NCI-H748 treated with DMSO at 0.1 percent for 48 hours (cell line): ENCODE measurements around the gene FAM3B.
"Not testable (repeated sequence)": the region's sequence is repeated elsewhere in the genome, so short reads cannot be mapped to it uniquely, and the experiment has no call there.

Source experiments
- DNase-seq: peaks from one replicate; lab custom pipeline; 2025; lab: John Stamatoyannopoulos, UW

Gene FAM3B

DNA sequence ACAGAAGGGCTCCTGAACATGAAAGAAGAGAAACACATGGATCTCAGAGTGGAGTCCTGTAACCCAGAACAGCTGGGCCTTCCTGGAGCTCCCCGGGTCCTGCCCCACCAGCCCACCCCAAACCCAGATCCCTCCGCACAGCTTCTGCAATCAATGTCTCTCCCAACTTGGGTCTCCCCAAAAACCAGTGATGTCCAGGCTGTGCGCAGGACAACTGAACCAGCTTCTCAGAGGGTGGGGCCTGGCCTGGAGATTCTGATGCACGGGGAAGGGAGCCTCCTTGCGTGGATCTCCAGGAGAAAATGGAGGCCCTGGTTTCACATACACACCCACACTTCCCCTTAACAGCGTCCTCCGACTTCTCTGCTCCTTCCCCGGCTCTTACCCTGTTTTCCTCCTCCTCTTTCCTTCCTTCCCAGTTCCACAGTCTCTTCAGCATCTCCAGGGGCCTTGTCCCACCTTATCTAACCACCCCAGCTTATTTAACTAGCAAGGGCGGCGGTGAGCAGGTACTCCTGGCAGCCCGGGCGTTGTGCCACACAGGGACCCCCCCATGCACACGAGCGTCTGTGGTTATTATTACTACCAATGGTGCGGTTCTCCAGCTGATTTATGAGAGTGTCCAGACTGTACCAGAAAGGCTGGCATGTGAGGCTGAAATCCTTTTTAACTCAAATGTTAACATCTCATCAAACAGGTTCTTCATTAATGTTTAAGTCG lies 34.0 kb downstream of the FAM3B start:
- no peak for DNase-seq

DNA sequence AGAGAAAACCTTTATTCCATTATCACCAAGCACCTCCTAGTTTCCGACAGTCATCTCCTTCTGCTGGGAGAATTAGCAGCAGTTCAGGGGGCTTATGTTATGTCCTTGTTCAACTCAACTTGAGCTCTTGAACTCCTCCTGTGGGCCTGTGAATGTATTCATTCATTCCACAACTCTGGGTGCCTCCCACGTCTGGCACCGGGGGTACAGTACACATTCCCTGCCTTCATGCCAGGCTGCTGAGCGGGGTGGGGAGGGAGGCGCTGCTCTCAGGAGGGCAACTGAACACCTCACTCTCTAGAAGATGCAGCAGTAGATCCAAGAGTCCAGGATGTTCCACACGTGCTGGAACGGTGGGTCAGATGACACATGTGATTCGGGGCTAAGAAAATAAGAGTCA lies 40.9 kb downstream of the FAM3B start:
- no peak for DNase-seq

DNA sequence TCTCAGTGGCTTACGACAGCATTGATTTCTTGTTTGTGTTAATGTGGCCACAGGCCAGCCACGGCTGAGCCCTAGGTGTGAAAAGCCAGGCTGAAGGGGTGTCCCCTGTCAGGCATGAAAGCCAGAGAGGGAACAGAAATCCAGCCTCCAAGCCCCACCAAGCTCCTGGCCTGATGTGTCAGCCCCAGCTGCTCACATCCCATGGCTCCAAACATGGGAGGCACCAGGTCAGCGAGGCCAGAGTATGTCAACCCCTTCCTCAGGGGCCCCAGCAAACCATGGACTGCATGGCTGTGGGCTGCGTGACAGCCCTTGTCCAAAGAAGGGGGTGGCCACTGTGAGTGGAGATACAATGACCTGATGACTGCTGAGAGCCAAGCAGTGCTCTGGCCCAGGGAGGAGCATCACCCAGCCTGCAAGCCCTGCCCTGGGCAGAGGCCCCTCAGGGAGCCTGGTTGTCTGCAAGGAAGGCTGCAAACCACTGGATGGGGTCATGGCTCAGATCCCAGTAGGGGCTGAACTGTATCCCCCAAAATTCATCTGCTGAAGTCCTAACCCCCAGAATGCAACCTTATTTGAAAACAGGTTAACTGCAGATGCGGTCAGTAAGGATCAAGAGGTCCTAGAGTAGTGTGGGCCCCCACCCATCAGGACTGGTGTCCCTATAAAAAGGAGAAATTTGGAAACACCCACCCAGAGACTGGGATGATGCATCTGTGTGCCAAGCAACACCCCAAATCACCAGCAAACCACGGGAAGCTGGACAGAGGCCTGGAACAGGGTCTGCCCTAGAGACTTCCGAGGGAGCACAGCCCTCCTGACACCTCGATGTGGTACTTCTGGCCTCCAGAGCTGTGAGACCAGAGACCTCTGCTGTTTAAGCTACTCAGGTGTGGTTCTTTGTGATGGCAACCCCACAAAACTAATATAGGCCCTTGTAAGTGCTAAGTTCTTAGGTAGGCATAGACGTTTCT lies 41.9 kb downstream of the FAM3B start:
- no peak for DNase-seq

DNA sequence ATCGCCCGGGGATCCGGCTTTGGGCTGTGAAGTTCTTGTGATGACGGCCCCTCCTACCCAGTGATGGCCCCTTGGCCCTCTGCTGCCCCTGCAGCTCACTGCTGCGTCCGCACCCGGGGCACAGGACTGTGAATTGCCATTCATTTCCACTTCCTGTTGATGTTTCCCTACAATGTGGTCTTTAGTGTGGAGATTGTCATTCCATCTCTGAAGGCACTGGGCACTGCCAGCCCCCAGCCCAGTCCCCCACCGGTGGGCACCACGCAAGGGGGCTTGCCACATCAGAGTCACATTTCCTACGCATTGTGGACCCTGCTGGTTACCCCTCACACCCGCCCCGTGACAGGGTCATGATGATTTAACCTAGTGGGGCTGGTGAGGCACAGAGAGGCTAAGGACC lies 42.7 kb downstream of the FAM3B start:
- DNase-seq = no peak

DNA sequence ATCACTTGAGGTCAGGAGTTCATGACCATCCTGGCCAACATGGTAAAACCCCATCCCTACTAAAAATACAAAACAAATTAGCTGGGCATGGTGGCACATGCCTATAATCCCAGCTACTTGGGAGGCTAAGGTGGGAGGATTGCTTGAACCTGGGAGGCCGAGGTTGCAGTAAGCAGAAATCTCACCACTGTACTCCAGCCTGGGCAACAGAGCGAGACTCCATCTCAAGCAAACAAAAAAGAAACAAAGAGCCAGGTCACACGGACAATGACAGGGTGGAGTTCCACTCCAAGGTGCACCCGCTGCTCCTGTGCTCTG lies 43.1 kb downstream of the FAM3B start:
- not testable (repeated sequence) for DNase-seq

DNA sequence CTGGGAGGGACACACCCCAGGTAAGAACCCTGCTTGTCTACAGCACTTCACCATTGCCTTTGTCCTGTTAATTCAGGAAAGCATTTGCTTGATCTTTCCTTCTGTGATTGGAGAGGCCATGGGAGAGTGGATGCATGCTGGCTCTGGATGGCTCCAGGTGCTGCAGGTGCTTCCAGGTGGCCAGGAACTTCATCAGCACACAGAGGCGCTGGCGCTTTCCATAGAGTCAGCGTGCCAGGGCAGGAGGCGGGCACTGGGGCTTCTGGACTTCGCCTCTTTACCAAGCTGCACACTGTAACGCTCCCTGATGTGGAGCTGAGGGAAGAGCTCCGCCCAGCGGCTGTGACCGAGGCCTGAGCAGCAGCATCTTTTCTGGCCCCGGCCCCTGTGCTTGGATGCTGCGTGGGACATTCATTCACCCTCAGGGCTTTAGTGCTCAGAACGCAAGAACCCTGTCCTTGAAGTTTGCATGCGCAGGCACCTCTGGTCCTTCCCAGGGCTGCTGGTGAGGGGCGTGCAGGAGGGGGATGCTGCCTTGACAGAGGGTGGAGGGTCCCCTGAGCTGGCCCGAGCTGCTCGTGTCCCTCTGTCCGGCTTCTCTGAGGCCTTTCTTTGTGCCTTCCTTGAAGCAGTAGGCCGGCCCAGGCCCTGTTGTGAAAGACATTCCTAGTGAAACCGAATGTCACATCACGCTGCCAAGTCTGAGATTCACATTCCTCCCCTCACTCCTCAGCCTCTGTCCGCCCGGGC lies 43.6 kb downstream of the FAM3B start:
- peak; percentile 16 for DNase-seq

DNA sequence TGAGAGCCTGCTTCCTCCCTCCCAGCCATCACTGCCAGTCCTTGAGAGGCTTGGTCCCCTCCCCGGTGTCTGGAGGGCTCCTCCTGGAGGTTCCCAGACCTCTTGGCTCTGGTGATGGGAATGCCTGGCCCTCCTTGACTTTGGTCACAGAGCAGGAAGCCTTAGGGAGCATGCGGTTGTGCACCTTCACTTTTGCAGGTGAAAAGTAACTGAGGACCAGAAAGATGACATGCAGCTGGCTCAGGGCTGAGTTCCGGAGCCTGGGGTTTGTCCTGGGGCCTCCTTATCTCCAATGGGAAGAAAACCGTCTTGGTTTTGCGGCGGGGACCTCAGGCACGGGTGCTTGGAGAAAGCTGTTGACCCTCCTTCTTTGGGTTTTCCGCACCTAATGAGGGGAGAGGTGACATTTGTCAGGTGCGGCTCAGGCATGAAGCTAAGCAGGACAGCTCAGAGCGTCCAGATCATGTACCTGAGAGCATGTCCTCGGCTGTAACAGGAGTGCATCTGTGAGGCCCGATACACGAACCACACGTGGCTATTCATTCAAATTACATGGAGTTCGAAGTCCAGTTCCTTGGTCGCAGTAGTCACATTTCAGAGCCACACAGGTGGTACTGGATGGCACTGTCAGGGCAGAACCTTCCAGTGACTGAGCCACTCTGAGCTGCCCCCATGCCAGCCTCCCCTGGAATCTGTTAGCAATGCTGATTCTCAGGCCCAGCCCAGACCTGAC lies 44.6 kb downstream of the FAM3B start:
- no peak for DNase-seq

DNA sequence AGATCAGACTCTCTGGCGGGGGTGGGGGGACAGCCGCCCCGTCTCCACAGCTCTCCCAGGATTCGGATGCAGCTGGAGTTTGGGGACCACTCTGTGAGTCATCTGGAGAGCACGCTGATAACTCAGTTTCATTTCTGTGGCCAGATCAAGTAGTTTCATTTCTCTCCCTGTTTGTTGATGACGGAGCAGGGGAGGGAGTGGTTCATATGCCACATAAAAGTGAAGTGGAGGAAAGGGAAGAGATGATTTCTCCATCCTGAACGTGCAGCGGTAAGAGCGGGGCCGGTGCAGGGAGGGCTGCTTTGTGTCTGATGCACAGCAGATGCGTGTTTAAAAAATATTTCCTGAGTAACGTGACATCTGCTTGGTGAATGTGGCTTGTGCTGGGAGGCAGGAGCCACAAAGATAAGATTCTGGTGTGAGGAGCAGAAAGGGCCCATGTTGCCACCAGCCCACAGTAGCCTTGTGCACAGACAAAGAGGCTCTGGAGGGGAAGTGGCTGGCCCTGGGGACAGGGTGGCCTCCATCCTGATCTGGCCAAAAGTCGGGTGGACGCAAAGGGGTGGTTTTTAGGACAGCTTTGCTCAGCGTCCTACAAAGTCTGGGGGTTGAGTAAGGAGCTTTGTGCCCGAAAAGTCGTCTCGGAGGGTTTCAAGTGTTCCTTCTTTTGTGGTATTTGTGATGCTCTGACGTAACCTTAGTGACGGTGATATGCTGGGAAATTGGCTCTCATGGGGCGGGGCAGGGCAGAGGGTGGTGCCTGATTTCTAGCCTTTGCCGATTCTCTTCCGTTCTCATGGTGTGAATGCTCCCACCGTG lies 45.4 kb downstream of the FAM3B start, which contains the start of gene MX2:
Gene MX2, plus strand, starts transcription at position 242 of the 819 bp plus-strand sequence. CDS start 14,880 bp downstream, outside the sequence.
- DNase-seq = no peak

DNA sequence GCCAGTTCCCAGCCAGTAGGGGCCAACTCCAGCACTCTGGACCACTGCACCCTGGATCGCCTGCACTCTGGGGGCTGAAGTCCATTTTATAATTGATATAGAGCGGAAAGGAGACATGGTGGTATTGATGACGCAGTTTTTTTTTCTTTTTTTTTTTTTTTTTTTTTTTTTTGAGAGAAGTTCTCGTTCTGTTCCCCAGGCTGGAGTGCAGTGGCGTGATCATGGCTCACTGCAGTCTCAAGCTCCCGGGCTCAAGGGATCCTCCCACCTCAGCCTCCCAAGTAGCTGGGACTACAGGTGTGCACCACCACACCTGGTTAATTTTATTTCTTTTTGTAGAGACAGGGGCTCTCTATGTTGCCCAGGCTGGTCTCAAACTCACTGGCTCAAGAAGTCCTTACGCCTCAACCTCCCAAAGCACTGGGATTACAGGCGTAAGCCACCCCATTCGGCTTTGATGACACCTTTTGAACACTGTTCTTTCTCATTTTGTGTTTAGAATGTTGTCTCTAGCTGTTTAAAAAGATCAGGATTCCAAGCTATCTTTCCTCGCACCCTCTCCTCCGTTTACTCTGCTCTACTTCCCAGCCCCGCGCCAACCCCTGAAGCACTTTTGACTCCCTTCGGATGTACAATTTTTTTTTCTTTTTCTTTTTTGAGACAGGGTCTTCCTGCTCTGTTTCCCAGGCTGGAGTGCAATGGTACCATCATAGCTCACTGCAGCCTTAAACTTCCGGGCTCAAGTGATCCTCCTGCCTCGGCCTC lies 46.2 kb downstream of the FAM3B start:
- DNase-seq = no peak

DNA sequence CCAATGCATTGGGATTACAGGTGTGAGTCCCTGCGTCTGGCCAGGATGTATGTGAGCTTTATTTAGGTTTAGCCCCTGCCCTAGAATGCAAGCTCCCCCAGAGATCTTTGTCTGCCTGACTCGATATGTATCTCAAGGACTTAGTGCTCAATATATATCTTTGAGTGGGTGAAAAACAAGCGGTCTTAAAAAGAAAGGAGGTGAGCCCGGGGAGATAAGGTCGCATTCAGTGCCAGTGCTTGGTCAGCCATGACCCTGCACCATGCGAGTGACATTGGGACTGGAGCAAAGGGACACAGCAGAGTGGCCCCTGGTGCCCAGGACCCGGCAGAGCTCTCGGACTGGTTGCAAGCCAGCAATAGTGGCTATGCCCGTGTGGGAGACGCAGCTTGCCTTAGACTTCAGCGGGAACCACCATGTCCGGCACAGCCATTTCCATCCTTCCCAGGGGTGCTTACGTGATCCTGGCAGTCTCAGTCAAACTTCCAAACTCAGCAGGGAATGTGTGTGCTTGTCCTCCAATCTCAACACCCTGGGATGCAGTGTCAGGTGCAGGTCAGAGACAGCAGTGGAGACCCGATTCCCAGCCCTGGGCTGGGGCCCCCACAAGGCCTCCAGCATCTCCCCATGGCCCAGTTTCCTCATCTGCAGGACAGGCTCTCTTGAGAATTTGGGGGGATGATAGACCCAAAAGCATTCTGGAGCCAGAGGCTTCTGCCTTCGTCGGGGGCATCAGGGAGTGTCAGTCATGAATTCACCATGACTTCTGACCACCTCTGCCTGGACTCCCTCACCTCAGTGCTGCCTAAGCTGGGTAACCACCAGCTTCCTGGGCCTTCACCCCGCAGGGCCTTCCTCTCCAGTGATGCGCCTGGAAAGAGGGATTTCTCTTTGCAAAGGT lies 47.0 kb downstream of the FAM3B start:
- DNase-seq = no peak

DNA sequence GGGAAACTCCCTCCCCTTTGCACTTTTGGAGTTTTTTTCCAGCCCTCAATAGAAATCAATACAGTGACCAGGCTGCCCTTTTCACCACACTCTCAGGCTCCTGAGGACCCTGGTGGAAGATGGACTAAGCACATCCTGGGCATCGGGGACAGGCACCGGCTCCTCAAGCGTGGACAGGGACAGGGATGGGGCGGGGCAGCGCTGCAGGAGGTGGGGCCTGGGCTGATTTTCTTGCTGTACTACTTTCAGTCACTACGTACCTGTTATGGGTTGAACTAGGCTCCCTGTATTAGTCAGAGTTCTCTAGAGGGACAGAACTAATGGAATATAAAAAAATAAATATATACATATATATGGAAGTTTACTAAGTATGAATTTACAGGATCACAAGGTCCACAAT lies 47.7 kb downstream of the FAM3B start:
- no peak for DNase-seq

DNA sequence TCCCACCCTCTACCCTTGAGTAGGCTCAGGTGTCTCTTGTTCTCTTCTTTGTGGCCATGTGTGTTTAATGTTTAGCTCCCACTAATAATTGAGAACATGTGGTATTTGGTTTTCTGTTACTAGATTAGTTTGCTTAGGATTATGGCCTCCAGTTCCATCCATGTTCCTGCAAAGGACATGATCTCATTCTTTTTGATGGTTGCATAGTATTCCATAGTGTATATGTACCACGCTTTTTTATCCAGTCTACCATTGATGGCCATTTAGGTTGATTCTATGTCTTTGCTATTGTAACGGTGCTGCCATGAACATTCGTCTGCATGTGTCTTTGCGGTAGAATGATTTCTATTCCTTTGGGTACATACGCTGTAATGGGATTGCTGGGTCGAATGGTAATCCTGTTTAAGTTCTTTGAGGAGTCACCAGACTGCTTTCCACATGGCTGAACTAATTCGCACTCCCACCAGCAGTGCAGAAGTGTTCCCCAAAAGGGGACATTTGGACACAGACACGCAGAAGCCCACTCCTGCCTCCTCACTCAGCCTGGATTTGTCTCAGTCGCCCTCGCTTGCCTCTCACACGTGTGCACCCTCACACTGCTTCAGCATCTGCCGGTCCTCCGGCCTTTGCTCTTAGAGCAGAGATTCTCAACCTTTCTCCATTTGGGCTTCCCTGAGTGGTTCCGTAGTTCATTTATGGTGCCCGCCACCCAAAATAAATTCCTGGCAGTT lies 48.9 kb downstream of the FAM3B start:
- no peak for DNase-seq

DNA sequence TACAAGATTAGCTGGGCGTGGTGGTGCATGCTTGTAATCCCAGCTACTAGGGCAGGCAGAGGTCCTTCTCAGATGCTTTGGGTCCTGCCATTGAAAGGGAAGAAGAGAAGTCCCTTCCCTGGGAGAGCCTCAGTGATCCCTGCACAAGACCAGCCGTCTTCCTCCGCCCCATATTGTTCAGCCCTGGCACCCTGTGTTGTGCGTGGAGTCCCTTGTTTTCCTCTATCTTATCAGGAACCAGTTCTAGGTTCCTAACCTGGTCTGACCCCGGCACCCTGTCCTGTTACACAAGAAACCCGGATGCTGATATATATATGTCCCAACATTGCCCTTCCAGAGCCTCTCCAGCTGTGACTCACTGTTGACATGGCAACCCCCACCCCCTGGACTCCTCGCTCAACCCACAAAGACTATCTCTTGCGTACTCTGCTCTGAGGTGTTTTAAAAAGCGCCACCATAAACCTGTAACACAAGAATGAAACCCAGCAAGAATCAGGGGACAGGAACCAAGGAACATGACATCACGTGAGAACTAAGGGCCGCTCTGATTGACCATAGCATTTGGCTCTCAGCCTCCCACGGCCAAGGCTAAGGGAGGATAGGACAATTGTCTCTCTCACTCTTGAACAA lies 50.0 kb downstream of the FAM3B start:
- DNase-seq = no peak

DNA sequence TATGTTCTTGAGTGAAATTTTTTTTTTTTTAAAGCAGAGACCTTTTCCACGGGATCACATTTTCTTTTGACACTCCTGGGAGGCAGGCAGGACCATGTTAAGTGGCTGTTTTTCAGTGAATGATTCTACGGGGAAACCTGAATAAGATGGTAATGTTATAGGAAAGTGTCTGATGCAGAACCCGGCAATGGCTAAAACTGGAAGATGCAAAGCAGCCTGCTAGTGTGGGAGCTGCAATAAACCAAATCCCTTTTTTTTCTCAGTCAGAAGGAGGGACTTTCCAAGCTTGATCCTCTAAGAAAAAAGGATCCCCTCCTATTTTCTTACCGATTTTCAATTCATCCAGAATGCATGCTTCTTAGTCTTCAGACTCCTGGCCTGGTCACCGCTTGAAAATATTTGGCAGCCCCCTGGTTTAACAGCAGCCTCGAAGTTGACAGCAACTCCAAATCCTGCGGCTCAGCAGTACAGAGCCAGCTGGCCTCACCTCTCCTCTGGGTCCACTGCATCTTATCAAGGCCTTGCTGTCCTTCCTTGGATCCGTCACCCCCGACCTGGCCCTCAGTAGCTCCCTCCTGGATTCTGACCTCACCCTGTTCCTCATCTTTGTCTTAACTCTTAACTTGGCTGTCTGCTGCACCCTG lies 50.8 kb downstream of the FAM3B start:
- DNase-seq = no peak

DNA sequence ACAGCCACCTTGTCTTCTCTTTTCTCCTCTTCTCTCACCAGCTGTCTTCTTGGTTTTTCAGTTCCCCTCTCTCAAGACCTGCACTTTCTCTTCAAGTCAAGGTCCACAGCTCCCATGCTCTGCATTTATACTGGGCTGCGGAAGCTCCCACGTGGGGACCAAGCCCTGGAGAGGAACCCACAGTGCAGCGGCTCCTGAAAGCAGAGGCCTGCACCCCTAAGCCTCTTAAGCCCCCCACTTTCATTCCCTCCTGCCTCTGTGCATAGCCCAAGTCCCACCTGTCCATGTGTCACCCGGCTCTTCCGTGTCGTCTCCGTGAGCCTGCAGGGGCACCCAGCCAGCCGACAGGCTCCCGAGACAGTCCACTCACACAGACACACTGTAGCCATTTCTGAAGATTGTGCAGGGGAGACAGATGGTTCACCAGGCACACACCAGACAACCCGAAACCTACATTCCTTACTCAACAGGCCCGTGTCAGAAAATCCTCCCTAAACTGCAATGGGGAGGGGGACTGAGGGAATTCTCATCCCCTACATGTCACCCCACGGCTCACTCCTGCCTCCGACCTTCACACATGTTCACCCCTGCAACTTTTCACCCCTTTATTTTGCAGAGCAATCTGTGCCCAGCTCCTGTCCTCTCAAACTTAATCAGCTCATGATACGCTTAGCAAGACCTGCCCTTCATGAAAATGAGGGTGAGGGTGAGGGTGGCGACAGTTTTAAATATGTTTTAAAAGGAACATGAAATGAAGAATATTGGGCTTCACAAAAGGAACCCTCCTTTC lies 51.5 kb downstream of the FAM3B start:
- no peak for DNase-seq

DNA sequence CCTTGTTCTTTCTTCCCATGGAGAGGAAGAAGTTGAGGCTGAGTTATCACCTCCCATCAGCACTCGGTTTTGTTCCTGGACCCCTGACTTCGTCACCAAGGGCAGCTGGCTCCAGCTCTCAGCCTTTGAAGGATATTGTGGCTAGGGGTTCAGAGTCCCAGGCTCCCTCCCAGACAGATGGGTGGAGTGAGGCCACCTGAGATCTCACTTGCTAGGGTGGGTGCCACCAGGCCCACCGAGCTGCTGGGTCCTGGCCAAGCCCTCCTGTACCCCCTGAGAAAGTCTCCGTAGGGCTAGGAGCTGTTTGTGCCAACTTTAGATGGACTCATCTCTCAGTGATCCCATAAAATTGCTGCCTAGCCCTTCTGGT lies 52.1 kb downstream of the FAM3B start:
- no peak for DNase-seq
